Measurements from ENCODE around the gene LRRC7.

DNA sequence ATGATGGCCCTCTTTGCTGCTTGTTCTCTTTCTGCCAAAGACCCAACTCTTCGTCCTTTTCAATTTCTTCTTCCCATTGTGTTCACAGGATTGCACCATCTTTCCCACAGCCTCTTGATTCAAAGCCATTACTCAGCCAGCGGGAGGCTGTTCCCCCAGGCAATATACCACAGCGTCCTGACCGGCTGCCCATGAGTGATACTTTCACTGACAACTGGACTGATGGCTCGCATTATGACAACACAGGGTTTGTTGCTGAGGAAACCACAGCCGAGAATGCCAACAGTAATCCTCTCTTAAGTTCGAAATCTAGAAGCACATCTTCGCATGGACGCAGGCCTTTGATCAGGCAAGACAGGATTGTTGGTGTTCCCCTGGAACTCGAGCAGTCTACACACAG, 470.3 kb downstream of the LRRC7 start:
- TF ChIP-seq, protein P1, sequence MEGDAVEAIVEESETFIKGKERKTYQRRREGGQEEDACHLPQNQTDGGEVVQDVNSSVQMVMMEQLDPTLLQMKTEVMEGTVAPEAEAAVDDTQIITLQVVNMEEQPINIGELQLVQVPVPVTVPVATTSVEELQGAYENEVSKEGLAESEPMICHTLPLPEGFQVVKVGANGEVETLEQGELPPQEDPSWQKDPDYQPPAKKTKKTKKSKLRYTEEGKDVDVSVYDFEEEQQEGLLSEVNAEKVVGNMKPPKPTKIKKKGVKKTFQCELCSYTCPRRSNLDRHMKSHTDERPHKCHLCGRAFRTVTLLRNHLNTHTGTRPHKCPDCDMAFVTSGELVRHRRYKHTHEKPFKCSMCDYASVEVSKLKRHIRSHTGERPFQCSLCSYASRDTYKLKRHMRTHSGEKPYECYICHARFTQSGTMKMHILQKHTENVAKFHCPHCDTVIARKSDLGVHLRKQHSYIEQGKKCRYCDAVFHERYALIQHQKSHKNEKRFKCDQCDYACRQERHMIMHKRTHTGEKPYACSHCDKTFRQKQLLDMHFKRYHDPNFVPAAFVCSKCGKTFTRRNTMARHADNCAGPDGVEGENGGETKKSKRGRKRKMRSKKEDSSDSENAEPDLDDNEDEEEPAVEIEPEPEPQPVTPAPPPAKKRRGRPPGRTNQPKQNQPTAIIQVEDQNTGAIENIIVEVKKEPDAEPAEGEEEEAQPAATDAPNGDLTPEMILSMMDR (IDR thresholded peaks at IDR 0.05): no peak
- TF ChIP-seq POLR2AphosphoS5 (IDR thresholded peaks at IDR 0.05) (no peak), EP300 (IDR thresholded peaks at IDR 0.05) (no peak), POLR2A (IDR thresholded peaks at IDR 0.05) (no peak)

Data from gastroesophageal sphincter (tissue), 3 donors.